NCI-H69 (cell line): Measurements from ENCODE around the gene EDARADD.
"Not testable (repeated sequence)": the region's sequence is repeated elsewhere in the genome, so short reads cannot be mapped to it uniquely, and the experiment has no call there.

Experiments used
- DNase-seq: peaks from one replicate; lab custom pipeline; 2025; lab: John Stamatoyannopoulos, UW

The EDARADD gene

DNA sequence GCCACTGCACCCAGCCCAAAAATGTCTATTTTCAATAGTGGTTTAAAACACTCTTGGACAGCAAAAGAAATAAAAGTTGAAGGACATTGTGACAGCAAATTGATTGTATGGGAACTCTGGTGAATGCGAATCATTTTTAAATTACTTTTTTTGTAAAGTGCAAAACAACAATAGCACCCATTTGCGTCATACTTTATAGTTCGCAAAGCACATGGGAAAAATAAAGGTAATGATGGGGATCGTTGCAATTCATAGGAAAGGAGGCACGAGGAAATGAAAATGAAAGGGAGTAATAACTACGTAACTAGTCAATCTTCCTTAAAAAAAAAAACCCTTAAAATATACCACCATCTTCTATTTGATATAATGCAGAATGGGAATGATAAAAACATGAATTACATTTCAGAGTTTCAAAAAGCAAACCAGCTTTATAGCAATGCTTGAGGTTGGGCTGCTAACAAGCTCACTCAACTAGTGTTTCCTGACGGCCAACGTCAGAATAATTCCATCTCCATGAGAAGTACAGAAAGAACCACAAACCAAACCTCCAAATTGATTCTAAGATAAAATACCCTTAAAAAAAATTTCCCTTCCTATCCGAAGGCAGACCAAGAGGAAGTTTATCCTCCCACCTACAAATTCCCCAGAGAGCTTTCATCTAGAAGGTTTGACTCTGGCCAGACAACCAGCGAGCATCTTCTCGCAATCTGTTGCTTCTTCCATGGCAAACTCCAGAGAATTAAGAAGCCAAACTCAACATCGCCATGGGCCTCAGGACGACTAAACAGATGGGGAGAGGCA is at the start of gene EDARADD:
TSS of gene EDARADD (plus strand) at position 606 of the 801 bp plus-strand sequence. CDS start at position 765, 159 bp downstream.
- DNase-seq = peak; percentile 18

DNA sequence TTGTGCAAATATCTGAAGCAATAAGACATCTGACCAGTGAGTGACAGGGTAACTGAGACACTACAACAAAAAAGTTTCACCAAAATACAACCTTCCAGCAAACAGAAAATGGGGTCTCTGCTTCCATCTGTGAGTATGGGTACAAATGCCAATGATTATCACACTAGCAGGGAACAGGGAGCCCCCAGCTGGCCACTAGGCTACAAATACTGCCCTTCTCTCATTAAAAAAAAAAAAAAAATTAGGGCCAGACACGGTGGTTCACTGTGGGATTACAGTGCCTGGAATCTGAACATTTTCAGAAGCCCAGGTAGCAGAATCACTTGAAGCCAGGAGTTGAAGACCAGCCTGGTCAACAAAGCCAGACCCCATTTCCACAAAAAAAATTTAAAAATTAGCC is 48.4 kb upstream of the EDARADD start:
- DNase-seq = peak; percentile 76

DNA sequence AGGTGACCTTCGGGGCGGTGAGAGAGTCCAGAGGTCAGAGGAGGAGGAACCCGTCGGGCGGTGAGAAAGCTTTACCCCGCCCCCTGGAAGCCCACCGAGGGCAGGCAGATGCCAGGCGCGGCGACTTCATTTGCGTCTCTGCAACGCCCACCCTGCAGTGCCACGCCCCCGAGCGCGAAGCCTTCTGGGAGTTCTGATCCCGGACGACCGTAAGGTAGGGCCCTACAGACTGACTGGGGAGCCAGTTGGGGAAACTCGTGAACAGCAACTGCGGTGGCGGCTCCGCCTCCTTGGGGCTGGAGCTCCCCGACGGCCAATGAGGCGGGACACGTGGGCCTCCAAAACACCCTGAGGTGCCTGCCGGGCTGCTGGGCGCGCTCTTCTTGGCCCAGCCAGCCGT is 46.0 kb upstream of the EDARADD start:
- DNase-seq = no peak

DNA sequence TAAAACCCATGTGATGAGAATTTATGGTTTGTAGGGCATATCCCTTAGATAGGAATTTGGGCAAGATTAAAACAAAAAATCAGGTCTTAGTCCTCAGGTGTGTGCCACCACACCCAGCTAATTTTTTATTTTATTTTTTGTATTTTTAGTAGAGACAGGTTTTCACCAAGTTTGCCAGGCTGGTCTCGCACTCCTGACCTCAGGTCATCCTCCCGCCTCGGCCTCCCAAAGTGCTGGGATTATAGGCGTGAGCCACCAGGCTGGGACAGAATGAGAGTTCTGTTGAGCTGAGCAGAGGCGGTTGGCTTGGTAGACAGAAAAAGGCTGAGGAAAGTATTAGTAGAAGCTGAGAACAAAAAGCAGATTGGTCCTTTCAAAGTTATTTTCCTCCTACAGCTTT is 43.8 kb upstream of the EDARADD start:
- no peak for DNase-seq

DNA sequence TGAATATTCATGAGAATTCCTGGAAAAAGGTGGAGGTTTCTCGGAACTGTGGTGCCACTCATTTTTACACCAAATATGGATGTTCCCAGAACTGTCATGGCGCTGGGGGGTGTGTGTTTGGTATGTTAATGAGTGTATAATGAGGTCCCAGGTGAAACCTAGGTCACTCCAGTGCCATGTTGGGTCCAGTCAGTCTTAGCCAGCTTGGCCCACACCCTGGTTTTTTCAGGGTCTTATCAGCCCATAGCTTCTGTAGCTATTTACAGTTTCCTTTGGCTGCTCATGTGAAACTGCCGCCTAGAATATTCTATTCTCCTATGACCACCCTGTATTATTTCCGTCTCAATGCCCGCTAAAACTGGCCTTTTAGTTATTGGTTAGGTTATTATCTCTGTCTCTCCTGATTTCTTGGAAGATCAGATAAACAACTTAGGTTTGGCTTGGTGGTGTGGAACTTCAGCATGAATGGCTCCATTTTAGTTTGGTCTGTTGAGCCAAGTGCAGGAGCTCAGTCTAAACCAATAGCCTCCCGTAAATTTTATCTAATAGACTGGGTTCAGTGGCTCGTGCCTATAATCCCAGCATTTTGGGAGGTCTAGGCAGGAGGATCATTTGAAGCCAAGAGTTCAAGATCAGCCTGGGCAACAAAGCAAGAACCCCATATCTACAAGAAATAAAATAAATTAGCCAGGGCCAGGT is 42.1 kb upstream of the EDARADD start:
- no peak for DNase-seq

DNA sequence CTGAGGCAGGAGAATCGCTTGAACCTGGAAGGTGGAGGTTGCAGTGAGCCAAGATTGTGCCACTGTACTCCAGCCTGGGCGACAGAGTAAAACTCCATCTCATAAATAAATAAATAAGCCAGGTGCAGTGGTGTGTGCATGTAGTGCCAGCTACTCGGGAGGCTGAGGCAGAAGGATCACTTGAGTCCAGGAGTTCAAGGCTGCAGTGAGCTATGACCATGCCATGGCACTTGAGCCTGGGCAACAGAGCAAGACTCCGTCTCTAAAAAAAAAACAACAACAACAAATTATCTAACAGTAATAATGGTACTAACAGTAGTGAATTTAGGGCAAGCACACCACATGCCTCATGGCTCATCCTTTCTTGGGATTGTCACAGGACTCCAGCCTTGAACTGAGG is 41.3 kb upstream of the EDARADD start:
- DNase-seq = not testable (repeated sequence)

DNA sequence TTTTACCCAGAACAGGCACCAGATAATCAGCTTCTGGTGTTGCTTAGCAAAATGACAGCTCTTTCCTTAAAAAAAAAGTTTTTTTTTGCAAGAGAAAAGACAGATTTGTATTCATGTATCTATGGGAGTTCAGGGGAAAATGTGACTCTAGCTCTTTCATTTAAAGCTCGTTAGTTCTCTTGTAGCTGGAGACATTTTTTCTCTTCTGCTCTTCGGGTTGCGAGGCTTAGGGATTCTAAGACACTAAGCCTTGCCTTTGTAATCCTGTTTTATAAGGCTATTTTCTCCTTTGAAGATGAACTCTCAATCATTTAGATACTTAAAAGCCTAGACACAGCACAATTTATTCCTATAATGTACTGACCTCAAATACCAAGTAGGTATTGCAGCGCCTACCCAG is 40.3 kb upstream of the EDARADD start:
- no peak for DNase-seq

DNA sequence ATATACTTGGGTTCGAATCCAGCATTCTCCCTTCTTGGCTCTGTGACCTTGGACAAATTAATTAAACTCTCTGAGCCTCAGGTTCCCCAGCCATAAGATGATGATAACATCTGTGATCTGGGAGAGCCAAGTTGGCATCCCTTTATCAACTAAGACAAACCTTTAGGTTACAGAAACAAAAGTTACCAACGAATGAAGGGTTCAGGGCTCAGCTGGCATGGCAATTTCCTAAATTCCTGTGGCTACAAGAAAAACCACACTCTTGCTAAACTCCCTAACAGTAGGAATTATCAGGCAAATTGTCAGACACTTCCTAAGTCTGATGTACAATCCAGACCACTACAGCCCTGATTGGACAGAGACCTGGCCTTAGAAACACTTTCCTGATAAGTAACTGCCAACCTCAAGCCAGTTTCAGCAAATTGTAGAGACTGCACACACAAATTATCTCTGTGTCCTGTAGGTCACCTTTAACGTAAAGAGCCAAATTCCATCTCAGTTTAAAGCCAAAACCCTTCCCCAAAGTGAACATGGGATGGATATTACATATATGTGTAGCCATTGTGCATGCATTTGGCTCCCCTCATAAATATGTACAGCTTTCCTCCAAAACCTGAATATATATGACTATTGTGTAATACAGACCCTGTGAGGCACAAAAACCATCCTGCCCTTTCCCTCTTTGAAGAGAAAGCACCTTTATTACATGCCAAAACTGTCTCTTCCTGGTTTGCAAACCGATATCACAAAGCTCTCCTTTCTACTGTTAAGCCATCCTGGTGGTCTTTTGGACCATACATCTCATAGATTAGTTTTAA is 39.5 kb upstream of the EDARADD start:
- DNase-seq = no peak

DNA sequence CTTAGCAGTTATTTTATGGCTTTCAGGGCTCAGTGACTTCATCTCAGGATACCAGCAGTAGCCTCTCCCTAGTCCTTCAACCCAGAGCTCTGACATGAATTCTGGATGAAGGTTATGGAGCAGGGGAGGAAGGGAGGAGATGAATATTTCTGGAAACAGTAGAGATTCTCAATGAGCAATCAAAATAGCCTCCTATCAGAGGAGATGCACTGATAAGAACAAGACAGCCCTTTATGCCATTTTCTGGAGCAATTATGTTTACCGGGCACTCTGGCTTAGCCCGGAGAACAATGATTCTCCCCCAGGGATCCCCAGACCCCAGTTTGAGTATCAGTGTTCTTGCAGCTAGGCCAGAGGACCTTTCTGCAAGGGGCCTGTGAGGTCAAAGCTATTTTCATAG is 37.9 kb upstream of the EDARADD start:
- no peak for DNase-seq

DNA sequence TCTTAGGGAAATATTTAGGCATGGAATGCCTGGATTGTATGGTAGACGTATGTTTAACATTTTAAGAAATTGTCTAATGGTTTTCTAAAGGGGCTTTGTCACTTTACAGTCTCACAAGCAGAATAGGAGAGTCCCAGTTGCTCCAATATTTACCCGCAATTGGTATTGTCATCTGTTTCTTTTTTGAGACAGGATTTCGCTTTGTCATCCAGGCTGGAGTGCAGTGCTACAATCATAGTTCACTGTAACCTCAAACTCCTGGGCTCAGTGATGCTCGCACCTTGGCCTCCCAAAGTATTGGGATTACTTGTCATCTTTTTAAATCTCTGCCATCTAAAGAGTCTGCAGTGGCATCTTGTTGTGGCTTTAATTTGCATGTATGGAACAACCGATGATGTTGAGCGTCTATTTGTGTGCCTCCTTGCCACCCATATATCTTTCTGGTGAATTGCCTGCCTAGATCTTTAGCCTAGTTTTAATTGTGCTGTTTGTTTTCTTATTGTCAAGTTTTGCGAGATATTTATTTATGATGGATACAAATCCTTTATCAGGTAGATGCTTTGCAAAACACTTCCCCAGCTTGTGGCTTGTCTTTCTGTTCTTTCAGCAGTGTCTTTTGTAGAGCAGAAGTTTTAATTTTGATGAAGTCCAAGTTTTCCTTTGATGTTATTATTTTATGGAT is 32.0 kb upstream of the EDARADD start:
- no peak for DNase-seq

DNA sequence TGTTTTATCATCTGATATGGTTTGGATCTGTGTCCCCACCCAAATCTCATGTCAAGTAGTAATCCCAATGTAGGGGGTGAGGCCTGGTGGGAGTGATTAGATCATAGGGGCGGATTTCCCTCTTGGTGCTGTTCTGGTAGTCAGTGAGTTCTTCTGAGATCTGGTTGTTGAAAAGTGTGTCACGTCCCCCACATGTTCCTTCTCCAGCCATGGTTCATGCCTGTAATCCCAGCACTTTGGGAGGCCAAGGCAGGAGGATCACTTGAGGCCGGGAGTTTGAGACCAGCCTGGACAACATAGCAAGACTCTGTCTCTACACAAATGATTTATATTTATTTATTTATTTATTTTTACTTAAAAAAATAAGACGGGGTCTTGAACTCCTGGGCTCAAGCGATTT is 30.8 kb upstream of the EDARADD start:
- DNase-seq = no peak

DNA sequence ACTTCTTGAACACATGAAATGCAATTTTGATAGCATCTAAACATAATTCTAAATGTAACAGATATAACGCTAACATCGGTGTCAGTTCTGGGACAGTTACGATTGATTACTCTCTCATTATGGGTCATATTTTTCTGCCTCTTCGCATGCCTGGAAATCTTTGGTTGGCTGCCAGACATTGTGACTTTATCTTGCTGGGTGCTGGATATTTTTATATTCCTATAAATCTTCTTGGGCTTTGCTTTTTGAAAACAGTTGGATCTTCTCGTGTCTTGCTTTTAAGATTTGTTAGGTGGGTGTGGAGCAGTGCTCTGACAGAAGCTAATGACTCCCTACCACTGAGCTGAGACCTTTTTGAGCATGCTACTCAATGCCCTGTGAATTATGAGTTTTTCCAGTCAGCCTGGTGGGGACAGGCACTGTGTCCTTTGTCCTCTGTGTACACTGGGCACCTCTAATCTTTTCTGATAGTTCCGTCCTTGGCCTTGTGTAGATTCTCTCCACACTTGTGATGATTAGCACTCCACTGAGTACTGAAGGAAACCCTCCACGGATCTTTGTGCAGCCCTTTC is 28.0 kb upstream of the EDARADD start:
- DNase-seq = no peak

DNA sequence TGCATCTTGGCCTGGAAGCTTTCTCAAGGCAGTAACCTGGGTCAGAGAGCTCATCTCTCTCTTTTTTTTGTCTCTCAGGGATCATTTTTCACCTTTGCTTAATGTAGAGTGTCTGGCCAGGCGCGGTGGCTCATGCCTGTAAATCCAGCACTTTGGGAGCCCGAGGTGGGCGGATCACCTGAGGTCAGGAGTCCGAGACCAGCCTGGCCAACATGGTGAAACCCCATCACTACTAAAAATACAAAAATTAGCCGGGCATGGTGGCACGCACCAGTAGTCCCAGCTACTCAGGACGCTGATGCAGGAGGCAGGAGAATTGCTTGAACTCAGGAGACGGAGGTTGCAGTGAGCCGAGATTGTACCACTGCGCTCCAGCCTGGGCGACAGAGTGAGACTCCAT is 27.4 kb upstream of the EDARADD start:
- not testable (repeated sequence) for DNase-seq

DNA sequence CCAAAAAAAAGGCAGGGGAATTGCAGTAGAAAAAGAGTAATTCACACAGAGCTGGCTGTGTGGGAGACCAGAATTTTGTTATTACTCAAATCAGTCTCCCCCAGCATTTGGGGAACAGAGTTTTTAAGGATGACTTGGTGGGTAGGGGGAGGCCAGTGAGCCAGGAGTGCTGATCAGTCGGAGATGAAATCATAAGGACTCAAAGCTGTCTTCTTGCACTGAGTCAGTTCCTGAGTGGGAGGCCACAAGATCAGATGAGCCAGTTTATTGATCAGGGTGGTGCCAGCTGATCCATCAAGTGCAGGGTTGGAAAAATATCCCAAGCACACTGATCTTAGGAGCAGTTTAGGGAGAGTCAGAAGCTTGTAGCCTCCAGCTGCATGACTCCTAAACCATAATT is 23.7 kb upstream of the EDARADD start:
- DNase-seq = no peak

DNA sequence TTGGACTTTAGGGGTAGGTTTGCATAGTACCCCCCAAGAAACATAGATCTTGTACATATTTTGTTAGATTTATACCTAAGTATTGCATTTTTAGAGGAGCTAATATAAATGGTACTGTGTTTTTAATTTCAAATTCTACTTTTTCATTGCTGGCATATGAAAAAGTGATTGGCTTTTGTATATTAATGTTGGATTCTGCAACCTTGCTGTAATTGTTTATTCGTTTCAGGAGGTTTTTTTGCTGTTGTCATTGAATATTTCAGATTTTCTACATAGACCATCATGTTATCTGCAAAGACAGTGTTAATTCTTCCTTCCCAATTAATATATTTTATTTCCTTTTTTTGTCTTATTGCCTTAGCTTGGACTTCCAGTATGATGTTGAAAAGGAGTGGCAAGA is 23.0 kb upstream of the EDARADD start:
- no peak for DNase-seq

DNA sequence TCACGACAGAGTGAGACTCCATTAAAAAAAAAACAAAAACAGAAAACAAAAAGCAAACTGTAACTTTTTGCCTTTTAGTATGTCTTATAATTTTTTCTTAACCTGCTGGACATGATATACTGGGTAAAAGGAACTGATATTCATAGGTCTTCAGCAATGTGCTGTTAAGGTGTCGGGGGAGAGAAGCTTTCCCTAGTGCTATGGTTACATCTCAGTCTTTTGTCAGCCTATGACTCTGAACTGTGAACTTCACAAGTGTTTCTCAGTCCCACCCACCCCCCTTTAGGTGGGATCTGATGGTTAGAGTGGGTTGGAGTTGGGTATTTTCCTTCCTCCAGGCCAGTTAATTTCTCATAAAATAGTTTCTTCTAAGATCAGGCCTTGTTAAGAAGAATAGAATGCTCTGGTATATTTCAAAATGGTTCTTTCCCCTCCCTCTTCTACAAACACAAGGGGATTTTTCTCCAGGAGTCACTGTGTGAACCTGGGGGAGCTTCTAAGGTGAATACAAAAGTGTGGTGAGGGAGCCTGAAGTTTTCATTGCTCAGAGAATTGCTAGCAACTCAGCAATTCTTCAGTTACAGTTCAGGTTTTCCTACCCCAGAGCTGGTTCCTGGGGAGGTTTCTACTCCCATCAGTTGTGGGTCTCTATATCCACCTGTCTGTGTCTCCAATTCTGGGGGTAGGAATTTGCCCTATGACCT is 16.1 kb upstream of the EDARADD start:
- no peak for DNase-seq

DNA sequence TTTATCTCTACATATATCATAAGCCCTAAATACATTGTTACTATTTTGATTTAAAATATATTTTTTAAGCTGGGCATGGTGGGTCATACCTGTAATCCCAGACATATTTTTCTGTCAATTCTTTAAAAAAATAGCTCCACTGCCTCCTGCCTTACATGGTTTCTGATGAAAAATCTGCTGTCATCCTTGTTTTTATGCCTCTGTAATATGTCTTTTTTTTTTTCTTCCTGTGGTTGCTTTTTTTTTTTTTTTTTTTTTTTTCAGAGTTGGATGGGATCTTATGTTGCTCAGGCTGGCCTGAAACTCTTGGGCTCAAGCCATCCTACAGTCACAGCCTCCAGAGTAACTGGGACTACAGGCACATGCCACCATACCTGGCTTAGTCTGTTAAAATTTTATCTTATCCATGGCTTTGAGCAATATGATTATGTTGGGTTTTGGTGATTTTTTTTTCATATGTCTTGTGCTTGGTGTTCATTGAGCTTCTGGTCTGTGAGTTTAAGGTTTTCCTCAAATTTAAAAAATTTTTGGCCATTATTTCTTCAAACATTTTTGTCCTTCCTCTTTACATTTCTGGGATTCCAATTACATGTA is 12.4 kb upstream of the EDARADD start:
- DNase-seq = no peak

DNA sequence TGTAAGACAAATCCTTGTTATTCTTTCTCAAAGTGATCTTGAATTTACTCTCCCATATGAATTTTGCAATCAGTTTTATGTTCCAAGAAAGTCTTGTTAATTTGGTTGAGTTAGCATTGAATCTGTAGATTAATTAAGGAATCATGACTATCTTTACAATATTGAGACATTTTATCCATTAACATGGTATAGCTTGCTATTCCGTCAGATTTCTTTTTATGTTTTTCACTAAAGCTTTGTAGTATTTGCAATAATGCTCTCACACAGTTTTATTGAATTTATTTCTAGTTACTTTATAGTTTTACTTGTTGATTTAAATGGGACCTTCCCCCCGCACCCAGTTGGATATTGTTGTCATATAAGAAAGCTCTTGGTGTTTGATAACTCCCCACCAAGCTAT is 5.8 kb upstream of the EDARADD start:
- DNase-seq = no peak

DNA sequence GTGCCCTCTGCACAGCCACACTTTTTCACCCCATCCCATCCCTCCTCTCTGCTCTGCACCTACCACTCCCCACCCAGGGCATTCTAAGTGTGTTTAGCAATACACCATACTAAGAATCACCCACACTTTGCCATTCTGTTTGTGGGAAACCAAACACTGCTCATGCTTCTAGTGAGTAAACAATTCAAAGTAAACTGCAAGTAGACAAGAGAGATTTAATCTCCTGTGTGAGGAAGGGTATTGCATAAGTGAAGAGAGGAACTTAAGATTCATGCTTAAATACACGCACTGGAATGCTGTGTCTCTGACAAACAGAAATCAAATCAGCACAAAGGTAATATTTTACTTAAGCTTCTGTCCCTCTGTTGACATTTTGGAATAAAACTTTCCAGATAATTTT is 4.8 kb upstream of the EDARADD start:
- no peak for DNase-seq

DNA sequence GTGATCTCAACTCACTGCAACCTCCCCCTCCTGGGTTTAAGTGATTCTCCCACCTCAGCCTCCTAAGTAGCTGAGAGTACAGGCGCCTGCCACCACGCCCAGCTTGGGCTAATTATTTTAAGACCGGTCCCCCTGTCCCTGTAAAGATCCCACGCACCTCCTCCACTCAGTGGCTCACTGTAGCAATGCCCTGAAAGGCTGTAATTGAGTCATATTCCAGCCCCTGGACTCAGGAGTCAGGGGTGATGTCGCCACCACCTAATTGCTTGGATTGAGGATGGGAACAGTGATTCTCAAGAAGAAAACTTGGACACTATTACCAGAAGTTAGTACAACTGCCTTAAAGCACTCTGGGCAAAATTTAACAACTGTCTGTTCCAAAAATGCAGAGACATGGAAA is 3.1 kb upstream of the EDARADD start:
- peak; percentile 24 for DNase-seq

DNA sequence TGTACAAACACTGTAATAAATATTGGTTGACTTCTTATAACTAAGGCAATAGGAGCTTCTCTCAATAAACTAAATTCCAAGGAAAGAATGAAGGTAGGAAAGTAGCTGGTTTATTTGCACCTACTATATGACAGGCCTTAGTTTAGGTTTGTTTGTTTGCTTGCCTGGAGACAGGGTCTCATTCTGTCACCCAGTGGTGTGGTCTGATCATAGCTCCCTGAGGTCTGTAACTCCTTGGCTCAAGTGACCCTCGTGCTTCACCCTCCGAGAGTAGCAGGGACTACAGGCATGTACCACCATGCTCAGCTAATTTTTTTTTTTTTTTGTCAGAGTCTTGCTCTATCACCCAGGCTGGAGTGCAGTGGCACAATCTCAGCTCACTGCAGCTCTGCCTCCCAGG is 1.9 kb upstream of the EDARADD start:
- DNase-seq = no peak
